H9 (cell line): ENCODE results near the gene BPIFB2. TPM values are rescaled to one million over a fixed set of nuclear protein-coding genes. Genes with fewer than 3 reads are reported as not detected.

ENCODE experiments used
- DNase-seq: peaks from one replicate; pipeline ENCODE4 v3.0.0-alpha.2; 2017
- H2AFZ ChIP-seq: one replicate; pipeline ENCODE4 v1.6.1; 2013; ENCODE audit warnings: mild to moderate bottlenecking, low read length, control low read depth, moderate library complexity
- H2AK5ac ChIP-seq: 2 replicates; pipeline ENCODE4 v1.6.1; 2013; ENCODE audit warnings: low read length, control low read depth, mixed read lengths; ENCODE audit not compliant: insufficient read length
- H2BK120ac ChIP-seq: one replicate; pipeline ENCODE4 v1.6.1; 2013; ENCODE audit warnings: low read depth, mild to moderate bottlenecking, low read length, control low read depth, inconsistent platforms; ENCODE audit not compliant: poor library complexity, severe bottlenecking
- H2BK12ac ChIP-seq: 2 replicates; pipeline ENCODE4 v1.6.1; 2013; ENCODE audit warnings: low read length, control low read depth, mixed read lengths, low read depth; ENCODE audit not compliant: insufficient read length
- H2BK15ac ChIP-seq: 2 replicates; pipeline ENCODE4 v1.6.1; 2013; ENCODE audit warnings: low read depth, low read length, control low read depth
- H2BK20ac ChIP-seq: one replicate; pipeline ENCODE4 v1.6.1; 2013; ENCODE audit warnings: low read depth, mild to moderate bottlenecking, low read length, control low read depth, inconsistent platforms; ENCODE audit not compliant: poor library complexity, severe bottlenecking
- H2BK5ac ChIP-seq: 2 replicates; pipeline ENCODE4 v1.6.1; 2013; ENCODE audit warnings: low read length, control low read depth, mixed read lengths; ENCODE audit not compliant: insufficient read length
- H3K14ac ChIP-seq: 2 replicates; pipeline ENCODE4 v1.6.1; 2013; ENCODE audit warnings: low read length, control low read depth; ENCODE audit not compliant: insufficient read depth
- H3K18ac ChIP-seq: 2 replicates; pipeline ENCODE4 v1.6.1; 2013; ENCODE audit warnings: low read depth, mild to moderate bottlenecking, mixed read lengths, low read length, control low read depth; ENCODE audit not compliant: insufficient read length
- H3K23ac ChIP-seq: 2 replicates; pipeline ENCODE4 v1.6.1; 2013; ENCODE audit warnings: low read length, control low read depth, mixed read lengths, low read depth; ENCODE audit not compliant: insufficient read length
- H3K23me2 ChIP-seq: 2 replicates; pipeline ENCODE4 v1.6.1; 2013; ENCODE audit warnings: low read depth, mild to moderate bottlenecking, mixed read lengths, low read length, control low read depth; ENCODE audit not compliant: insufficient read length, poor library complexity, severe bottlenecking
- H3K27ac ChIP-seq: 2 replicates; pipeline ENCODE4 v1.5.1; 2013; ENCODE audit warnings: low read length, control low read depth, mixed read lengths, low read depth; ENCODE audit not compliant: insufficient read length
- H3K27me3 ChIP-seq: 2 replicates; pipeline ENCODE4 v1.6.1; 2013; ENCODE audit warnings: low read length, control low read depth, inconsistent platforms; ENCODE audit not compliant: insufficient read depth
- H3K4ac ChIP-seq: 2 replicates; pipeline ENCODE4 v1.6.1; 2013; ENCODE audit warnings: low read depth, mild to moderate bottlenecking, control low read depth, inconsistent platforms, low read length, moderate library complexity
- H3K4me1 ChIP-seq: 2 replicates; pipeline ENCODE4 v1.6.1; 2013; ENCODE audit warnings: low read length, control low read depth, inconsistent platforms; ENCODE audit not compliant: insufficient read depth
- H3K4me2 ChIP-seq: 2 replicates; pipeline ENCODE4 v1.6.1; 2013; ENCODE audit warnings: low read length, control low read depth, mixed read lengths; ENCODE audit not compliant: insufficient read length, insufficient read depth
- H3K56ac ChIP-seq: 2 replicates; pipeline ENCODE4 v1.6.1; 2013; ENCODE audit warnings: low read depth, mild to moderate bottlenecking, mixed read lengths, low read length, control low read depth; ENCODE audit not compliant: insufficient read length
- H3K79me1 ChIP-seq: 2 replicates; pipeline ENCODE4 v1.6.1; 2013; ENCODE audit warnings: low read depth, mild to moderate bottlenecking, moderate library complexity, low read length, control low read depth, inconsistent platforms; ENCODE audit not compliant: insufficient read depth, poor library complexity, severe bottlenecking
- H3K79me2 ChIP-seq: 2 replicates; pipeline ENCODE4 v1.6.1; 2013; ENCODE audit warnings: low read length, control low read depth, inconsistent platforms; ENCODE audit not compliant: insufficient read depth
- H3K9ac ChIP-seq: 2 replicates; pipeline ENCODE4 v1.6.1; 2013; ENCODE audit warnings: low read length, control low read depth, mixed read lengths; ENCODE audit not compliant: insufficient read length; ENCODE audit errors: extremely low read depth
- H3K9me3 ChIP-seq: one replicate; pipeline ENCODE4 v1.6.1; 2013; ENCODE audit warnings: low read depth, low read length, inconsistent platforms; ENCODE audit not compliant: control insufficient read depth
- H3T11ph ChIP-seq: one replicate; pipeline ENCODE4 v1.6.1; 2013; ENCODE audit warnings: mild to moderate bottlenecking, low read length, control low read depth, inconsistent platforms
- H4K20me1 ChIP-seq: one replicate; pipeline ENCODE4 v1.6.1; 2013; ENCODE audit not compliant: control insufficient read depth, insufficient read length, insufficient read depth
- H4K5ac ChIP-seq: 2 replicates; pipeline ENCODE4 v1.6.1; 2013; ENCODE audit warnings: low read depth, mild to moderate bottlenecking, mixed read lengths, low read length, control low read depth; ENCODE audit not compliant: insufficient read length
- H4K8ac ChIP-seq: replicated peaks from 2 replicates; pipeline ENCODE4 v1.6.1; 2013; ENCODE audit warnings: low read length, control low read depth, mixed read lengths, low read depth; ENCODE audit not compliant: insufficient read length
- H4K91ac ChIP-seq: 2 replicates; pipeline ENCODE4 v1.6.1; 2013; ENCODE audit warnings: low read depth, mild to moderate bottlenecking, moderate library complexity, mixed read lengths, low read length, control low read depth; ENCODE audit not compliant: insufficient read length
- H3K27ac Mint-ChIP-seq, 3 experiments: 2 replicates in 2 of 3; 3 replicates in 1 of 3; pipeline ENCODE4 v1.8.0; 2020 to 2021; ENCODE audit warnings: mixed read lengths in 3 of 3, mild to moderate bottlenecking in 1 of 3, moderate library complexity in 1 of 3
- H3K27me3 Mint-ChIP-seq: 2 replicates; pipeline ENCODE4 v1.8.0; 2021; ENCODE audit warnings: low read depth, mild to moderate bottlenecking, moderate library complexity, mixed read lengths
- H3K36me3 Mint-ChIP-seq, 3 experiments: 2 replicates in 2 of 3; 3 replicates in 1 of 3; pipeline ENCODE4 v1.8.0; 2020 to 2021; ENCODE audit warnings: low read depth in 3 of 3, mixed read lengths in 3 of 3; ENCODE audit not compliant: insufficient read depth in 1 of 3
- H3K4me1 Mint-ChIP-seq, 2 experiments: 2 replicates each; pipeline ENCODE4 v1.8.0; 2020; ENCODE audit warnings: mixed read lengths in 2 of 2
- H3K4me3 Mint-ChIP-seq, 2 experiments: 2 replicates in 1 of 2; 3 replicates in 1 of 2; pipeline ENCODE4 v1.8.0; 2020 to 2021; ENCODE audit warnings: mild to moderate bottlenecking in 2 of 2, mixed read lengths in 2 of 2, moderate library complexity in 1 of 2
- H3K9me3 Mint-ChIP-seq, 2 experiments: 2 replicates in 1 of 2; 3 replicates in 1 of 2; pipeline ENCODE4 v1.8.0; 2020; ENCODE audit warnings: mild to moderate bottlenecking in 2 of 2, mixed read lengths in 2 of 2, moderate library complexity in 1 of 2
- WGBS: extraction: QIAGEN DNeasy Blood & Tissue Kit; methylation state at CpG from one replicate; pipeline ENCODE4 v1.1.7; 2013; ENCODE audit warnings: missing lambda C conversion rate, low lambda C conversion rate, mixed read lengths; ENCODE audit not compliant: insufficient read length; ENCODE audit errors: extremely low coverage; 5-methylcytosine and 5-hydroxymethylcytosine counted together
- total RNA-seq: library from RNA; stranded (reverse); gene quantifications from 2 replicates; pipeline ENCODE4 v1.2.1, GENCODE V29; 2021
- TF ChIP-seq, protein P1 (sequence below): fragments of 200-600 bp; sonication (generic); conservative IDR thresholded peaks from 3 replicates; pipeline ENCODE4 v1.8.0; 2021; ENCODE audit warnings: antibody characterized with exemption, mild to moderate bottlenecking

BPIFB2 gene
- total RNA-seq, 1 experiment from 2014 or later, result not detected

DNA sequence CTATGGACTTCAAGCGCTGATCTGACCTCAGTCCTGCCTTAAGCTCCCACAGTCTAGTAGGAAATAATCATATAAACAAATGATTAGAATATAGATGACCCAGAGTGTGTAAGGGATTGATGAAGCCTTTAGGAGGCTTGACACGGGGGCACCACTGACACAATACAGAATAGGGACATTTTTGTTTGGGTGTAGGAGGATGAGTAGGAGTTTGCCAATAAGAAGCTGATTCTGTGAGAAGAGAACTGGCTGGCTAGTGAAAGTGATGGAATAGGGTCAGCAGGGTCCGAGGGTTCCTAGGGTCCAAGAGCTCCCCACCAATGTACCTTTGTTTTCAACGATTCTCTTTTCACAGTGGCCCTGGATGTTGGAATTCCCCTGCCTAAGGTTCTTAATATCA is 64.9 kb downstream of the BPIFB2 start:
- no peak overlapping the region for H2BK120ac ChIP-seq
- Mint-ChIP-seq H3K27ac (no peak overlapping the region), H3K27me3 (peaks cover 14% of the 10 kb centered on the region), H3K9me3 (no peaks in the 10 kb centered on the region; a peak in 1 of 5 replicates), H3K4me1 (peaks cover 0 to 3% of the 10 kb centered on the region in 2 experiments; a peak in 1 of 4 replicates), H3K4me3 (no peak overlapping the region), H3K36me3 (no peaks in the 10 kb centered on the region)
- H3K4ac ChIP-seq, result no peak overlapping the region
- H2BK5ac ChIP-seq, result no peak overlapping the region
- no peak overlapping the region for H2BK20ac ChIP-seq
- no peak overlapping the region for H3K14ac ChIP-seq
- no peak overlapping the region for H2BK12ac ChIP-seq
- H3K4me2 ChIP-seq, result no peak overlapping the region
- no peak overlapping the region for H3K27ac ChIP-seq
- no peaks in the 10 kb centered on the region for H3K79me1 ChIP-seq
- no peak overlapping the region for H3K23ac ChIP-seq
- no peak overlapping the region for H4K5ac ChIP-seq
- H3K79me2 ChIP-seq, result no peaks in the 10 kb centered on the region
- H3K4me1 ChIP-seq, result no peaks in the 10 kb centered on the region
- no peak overlapping the region for H3T11ph ChIP-seq
- no CpG with 5 or more reads among the region's 4 CpGs for WGBS
- no peak overlapping the region for H3K56ac ChIP-seq
- H3K9me3 ChIP-seq, result no peaks in the 10 kb centered on the region
- H3K9ac ChIP-seq, result no peak overlapping the region
- DNase-seq, result no peak
- H2AK5ac ChIP-seq, result no peak overlapping the region
- no peaks in the 10 kb centered on the region for H3K27me3 ChIP-seq
- H2AFZ ChIP-seq, result no peak overlapping the region
- H4K91ac ChIP-seq, result no peak overlapping the region
- H3K18ac ChIP-seq, result no peak overlapping the region
- H3K23me2 ChIP-seq, result no peaks in the 10 kb centered on the region
- no peak overlapping the region for H4K8ac ChIP-seq
- H4K20me1 ChIP-seq, result peaks cover 2% of the 10 kb centered on the region
- no peak overlapping the region for H2BK15ac ChIP-seq
- TF ChIP-seq, protein P1, sequence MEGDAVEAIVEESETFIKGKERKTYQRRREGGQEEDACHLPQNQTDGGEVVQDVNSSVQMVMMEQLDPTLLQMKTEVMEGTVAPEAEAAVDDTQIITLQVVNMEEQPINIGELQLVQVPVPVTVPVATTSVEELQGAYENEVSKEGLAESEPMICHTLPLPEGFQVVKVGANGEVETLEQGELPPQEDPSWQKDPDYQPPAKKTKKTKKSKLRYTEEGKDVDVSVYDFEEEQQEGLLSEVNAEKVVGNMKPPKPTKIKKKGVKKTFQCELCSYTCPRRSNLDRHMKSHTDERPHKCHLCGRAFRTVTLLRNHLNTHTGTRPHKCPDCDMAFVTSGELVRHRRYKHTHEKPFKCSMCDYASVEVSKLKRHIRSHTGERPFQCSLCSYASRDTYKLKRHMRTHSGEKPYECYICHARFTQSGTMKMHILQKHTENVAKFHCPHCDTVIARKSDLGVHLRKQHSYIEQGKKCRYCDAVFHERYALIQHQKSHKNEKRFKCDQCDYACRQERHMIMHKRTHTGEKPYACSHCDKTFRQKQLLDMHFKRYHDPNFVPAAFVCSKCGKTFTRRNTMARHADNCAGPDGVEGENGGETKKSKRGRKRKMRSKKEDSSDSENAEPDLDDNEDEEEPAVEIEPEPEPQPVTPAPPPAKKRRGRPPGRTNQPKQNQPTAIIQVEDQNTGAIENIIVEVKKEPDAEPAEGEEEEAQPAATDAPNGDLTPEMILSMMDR, result no peak
